DMS 273 (cell line): ENCODE data around the gene SLC37A1.

Experiments
- DNase-seq: peaks from one replicate; lab custom pipeline; 2025; ENCODE audit not compliant: unreplicated experiment; lab: John Stamatoyannopoulos, UW

Gene SLC37A1

GRCh38 chr21:42525676-42526378, 12.2 kb downstream of the SLC37A1 start:
- DNase-seq, result no peak

GRCh38 chr21:42526379-42526727, 12.7 kb downstream of the SLC37A1 start:
- no peak for DNase-seq

DNA sequence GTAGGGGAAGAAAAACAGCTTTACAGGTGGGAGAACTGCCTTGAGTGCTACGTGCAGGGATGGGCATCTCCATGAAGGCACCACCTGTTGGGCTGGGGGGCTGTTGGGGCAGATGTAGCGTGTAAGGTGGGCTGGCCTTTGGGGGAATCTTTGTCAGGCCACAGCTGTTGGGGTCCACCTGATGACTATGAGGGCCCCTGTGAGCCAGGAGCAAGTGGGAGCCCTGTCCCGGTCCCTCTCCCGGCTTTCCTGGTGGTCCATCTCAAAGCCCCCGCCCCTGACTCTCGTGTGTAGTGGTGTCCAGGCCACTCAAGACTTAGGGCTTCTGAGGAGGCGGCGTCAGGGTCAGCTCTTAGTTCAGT, 13.5 kb downstream of the SLC37A1 start:
- no peak for DNase-seq

- DNase-seq, result no peak
Observed at GRCh38 chr21:42527489-42528158, 14.0 kb downstream of the SLC37A1 start.

DNA sequence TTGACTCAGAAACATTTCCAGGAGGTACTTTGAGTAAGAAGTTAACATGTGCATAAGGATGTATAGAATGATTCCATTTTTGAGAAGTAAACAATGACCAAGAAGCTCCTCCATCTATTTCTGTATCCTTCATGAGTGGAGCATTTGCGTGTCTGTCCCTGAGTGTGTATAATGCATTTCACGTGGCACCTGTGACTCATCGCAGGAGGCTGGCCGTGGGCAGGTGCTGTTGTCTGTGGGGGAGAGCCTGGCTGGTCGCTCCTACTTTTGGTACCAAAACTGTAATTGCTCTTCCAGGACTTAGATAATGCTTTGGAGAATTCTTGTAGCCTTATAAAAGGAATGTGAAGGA, 16.5 kb downstream of the SLC37A1 start:
- DNase-seq, result no peak

- DNase-seq, result no peak
Observed at GRCh38 chr21:42531771-42532170, 18.1 kb downstream of the SLC37A1 start.

DNA sequence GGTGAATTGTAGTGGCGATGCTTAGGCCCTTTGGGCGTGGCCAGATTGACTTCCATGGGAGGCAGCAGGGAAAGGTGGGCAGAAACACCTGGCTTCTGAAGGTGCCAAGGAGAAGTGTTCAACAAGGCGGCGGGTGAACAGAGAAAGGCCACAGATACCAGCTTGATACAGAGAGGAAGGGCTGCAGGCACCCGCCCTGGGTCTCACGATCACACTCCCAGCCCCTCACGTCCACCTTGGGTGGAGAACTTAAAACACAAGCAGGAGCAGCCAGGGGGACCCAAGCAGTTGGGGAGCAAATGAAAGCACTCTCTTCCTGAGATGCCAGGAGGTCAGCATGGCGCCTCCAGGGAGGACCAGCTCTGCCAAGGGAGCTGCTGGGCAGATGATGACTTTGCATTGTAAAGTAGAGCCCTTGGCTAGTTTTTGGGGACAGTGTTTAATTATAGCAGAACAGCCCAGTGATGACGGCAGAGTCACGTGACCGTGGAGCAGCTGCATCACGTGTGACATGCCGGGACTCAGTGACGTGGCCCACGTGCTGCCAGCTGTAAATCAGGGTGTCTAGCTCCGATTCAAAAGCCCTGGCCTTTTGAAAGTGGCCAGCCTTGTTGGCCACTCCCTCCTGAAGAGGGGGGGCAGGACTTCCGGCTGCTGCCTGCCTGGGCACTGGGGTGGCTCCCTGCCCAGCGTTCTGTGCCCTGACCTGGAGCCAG, 19.0 kb downstream of the SLC37A1 start:
- DNase-seq, result no peak

- no peak for DNase-seq
Observed at GRCh38 chr21:42533306-42533962, 19.8 kb downstream of the SLC37A1 start.

- no peak for DNase-seq
Observed at GRCh38 chr21:42533963-42534355, 20.3 kb downstream of the SLC37A1 start.

GRCh38 chr21:42534421-42535378, 21.0 kb downstream of the SLC37A1 start:
- no peak for DNase-seq

DNA sequence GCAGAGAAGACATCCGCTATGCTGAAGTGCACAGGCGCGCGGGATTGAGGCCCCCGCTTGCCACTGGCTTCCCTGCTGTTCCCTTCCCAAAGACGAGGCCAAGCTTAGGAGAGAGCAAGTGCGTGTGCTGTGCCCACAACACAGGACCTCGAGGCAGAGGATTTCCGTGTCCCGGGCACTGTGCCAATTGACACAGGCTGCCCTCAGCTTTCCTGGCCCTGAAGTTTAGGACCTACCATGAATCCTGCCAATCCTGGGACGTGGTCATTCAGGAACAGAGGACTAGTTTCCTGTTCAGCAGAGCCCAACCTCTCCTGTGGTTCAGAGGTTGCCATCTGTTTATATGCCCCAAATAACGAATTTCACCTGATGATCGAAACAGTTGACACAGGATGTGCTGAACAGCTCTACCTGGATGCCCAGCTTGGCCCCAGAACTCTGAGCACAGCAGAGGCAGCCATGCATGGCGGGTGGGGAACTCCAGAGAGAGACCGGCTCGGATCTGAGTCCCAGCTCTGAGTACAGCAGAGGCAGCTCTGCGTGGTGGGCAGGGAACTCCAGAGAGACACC, 22.0 kb downstream of the SLC37A1 start:
- DNase-seq, result no peak

DNA sequence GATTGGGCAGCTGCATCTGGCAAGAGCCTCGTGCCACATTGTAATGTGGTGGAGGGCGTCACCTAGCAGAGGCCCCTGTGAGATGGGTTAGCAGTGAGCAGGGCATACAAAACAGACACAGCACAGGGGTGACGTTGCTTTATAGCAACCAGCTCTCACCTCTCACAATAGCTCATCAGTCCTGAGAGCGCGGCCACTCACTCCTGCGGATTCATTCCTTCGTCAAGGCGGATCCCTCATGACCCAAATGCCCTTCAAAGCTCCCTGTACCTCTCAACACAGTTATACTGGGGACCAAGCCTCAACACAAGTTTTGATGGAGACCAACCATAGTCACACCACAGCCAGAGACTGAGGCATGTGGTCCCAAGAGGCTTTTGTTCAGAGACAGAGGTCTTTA, 22.9 kb downstream of the SLC37A1 start:
- no peak for DNase-seq

DNA sequence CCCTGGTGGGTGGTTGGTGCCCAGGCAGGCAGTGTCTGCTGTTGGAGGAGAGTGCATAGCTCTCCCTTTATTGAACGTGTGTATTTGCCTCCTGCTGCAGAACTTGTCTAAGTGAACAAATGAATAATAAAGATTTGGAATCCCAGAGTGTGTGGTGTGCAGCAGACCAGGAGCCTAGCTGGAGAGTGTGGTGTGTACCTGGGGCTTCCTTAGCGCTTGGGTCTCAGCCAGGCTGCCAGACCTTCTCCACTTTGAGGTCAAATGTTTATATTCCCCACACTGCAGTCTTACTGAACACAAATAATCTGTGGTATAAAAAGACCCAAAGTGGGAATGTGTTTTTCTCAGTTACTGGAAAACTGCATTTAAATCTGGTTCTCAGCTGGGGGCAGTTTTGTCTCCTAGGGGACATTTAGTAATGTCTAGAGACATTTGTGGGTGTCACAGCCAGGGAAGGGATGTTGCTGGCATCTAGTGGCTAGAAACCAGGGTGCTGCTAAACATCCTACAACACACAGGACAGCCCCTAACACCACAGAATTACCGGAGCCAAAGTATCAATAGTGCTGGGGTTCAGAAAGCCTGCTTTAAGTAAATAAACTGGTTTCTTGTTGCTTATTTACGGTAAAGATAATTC, 23.6 kb downstream of the SLC37A1 start:
- peak; percentile 18 for DNase-seq

- DNase-seq, result no peak
Observed at GRCh38 chr21:42538479-42539275, 25.0 kb downstream of the SLC37A1 start.

DNA sequence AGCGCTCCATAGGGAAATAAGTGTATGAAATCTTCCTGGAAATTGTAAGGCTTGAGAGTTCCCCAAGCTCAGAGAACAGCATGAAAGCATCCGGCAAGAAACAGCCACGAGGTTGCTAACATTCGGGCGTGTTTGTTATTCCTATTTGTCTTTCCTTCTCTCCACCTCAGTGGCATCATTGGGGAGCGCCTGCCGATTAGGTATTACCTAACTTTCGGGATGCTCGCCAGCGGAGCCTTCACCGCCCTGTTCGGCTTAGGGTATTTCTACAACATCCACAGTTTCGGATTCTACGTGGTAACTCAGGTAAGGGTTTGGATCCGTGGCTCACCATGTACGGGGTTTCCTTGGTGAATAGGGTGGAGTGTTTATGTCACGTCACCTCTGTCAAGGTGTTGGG, 25.7 kb downstream of the SLC37A1 start:
- DNase-seq, result no peak

DNA sequence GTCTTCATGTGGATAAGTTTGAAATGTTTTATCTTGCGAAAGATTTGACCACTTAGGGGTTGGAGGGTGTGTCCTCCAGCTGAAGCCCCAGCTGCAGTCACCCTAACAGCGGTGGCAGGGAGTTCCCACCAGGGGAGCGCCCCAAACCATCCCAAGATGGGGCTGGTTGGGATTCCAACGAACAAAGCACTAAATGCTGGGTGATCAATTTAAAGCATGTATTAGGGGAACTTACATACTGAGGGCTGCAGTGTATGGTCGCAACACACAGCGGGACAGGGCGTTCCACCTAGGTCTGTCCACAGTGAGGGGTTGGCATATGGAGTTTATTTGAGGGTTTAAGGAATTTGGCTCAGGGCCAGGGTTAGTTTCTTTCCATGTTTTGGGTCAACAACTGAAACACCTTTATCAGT, 26.3 kb downstream of the SLC37A1 start:
- peak; percentile 28 for DNase-seq

DNA sequence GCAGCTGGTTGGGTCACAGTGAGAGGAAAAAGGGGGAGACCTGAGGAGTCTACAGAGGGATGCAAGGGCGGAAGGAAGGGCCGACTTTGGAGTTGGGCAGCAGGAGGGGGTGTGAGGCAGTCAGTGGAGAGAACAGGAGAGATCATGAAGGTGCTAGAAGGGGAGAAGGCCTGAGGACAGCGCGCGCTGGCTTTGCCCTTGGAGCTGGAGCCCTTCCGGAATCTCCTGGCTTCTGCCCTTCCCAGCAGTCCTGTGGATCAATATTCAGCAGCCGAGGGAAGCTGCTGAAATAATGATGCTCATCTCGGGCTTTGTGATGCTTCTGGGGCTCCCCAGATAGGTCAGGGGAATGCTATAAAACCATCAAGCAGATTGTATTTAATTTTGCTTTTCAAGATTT, 26.7 kb downstream of the SLC37A1 start:
- no peak for DNase-seq

GRCh38 chr21:42541174-42541573, 27.5 kb downstream of the SLC37A1 start:
- DNase-seq, result no peak

- no peak for DNase-seq
Observed at GRCh38 chr21:42541618-42542017, 28.0 kb downstream of the SLC37A1 start.
